Cortex of kidney (tissue), 1 donor: ENCODE measurements around the gene IGFN1.
"Not testable (repeated sequence)": the region's sequence is repeated elsewhere in the genome, so short reads cannot be mapped to it uniquely, and the experiment has no call there.

Experiments
- DNase-seq: peaks from one replicate; lab custom pipeline; 2025; lab: John Stamatoyannopoulos, UW

The IGFN1 gene

GRCh38 chr1:201190624-201191051 is at the start of gene IGFN1:
IGFN1 (plus strand) TSS chr1:201190824; CDS start chr1:201193294, 2,470 bp downstream.
- DNase-seq: no peak

- no peak for DNase-seq
These were observed 49.7 kb upstream of the IGFN1 start for GRCh38 chr1:201140941-201141260.

GRCh38 chr1:201141418-201141817 is 49.2 kb upstream of the IGFN1 start:
- no peak for DNase-seq

- no peak for DNase-seq
These were observed 48.4 kb upstream of the IGFN1 start for GRCh38 chr1:201142011-201142848.

DNA sequence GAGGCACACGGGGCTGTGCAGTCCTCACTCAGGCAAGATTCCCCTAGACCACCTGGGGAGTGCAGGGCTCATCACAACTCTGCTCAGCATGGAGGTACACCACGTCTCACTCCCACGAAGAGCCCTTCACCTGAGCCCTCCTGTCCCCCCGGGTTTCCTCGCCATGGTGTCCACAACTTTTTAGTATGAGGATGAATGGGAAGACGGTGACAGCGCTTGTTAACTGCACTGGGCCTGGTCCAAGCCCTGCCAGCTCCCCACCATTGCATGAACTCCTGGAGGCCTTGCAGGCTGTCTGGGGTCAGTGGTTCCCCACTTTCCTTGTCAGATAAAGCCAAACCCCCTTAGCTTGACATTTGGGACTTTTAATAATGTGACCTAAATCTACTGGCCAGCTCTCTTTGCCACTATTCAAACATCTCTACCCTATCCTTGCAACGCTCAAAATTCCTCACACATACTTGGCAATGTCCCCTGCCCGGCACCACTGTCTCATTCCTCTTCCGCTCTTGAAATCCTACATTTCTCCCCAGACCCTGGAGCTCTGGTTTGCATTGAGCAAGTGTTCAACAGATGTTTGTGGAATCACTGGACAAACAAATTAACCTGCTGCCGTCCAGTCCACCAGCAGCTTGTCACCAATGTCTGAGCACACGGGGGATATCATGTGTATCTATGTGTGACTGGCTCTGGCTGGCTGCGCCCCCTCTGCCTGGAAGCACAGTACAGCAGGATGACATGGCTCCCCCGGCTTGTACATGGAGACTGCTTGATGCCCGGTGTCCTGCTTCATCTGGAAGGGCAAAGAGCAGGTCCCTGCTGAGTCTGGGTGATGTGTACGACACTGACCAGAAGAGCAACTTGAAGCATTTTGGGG is 47.5 kb upstream of the IGFN1 start:
- no peak for DNase-seq

GRCh38 chr1:201143726-201144635 is 46.6 kb upstream of the IGFN1 start:
- no peak for DNase-seq

- DNase-seq: no peak
These were observed 45.9 kb upstream of the IGFN1 start for GRCh38 chr1:201144701-201145100.

- DNase-seq: no peak
These were observed 45.5 kb upstream of the IGFN1 start for GRCh38 chr1:201145132-201145531.

GRCh38 chr1:201145816-201146215 is 44.8 kb upstream of the IGFN1 start:
- DNase-seq: no peak

GRCh38 chr1:201146626-201147390 is 43.8 kb upstream of the IGFN1 start:
- DNase-seq: no peak

DNA sequence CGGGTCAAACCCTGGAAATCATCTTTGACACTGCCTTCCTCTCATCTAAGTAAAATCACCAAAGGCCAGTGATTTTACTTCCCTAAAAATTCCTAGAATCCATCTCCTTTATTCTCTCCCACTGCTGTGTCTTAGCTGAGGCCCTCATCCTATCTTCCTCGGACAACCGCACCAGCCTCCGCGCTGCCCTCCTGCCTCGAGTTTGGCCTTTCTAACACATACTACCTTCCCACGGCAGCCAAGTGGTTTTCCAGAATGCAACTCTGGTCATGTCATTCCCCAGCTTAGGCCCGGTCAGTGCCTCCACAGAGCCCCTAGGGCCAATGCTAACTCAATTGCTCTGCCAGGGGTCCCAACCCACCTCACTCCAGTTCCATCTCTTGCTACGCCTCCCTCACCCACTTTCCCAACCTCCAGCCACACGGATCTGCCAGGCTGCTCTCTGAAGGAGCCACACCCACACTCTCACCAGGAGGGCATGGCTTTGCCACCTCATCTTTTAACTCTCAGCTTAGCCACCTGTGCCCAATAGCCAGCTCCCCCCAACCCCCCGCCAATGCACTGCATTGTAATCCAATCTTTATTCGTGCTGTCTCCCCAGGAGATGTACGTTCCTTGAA is 43.1 kb upstream of the IGFN1 start:
- DNase-seq: no peak

- no peak for DNase-seq
These were observed 41.2 kb upstream of the IGFN1 start for GRCh38 chr1:201149400-201149799.

- DNase-seq: no peak
These were observed 36.9 kb upstream of the IGFN1 start for GRCh38 chr1:201153474-201154388.

- peak; percentile 16 for DNase-seq
These were observed 36.0 kb upstream of the IGFN1 start, which contains the start of gene TMEM9 for GRCh38 chr1:201154389-201155165. TMEM9 (minus strand) TSS chr1:201154474; CDS start chr1:201153923, 551 bp downstream.

DNA sequence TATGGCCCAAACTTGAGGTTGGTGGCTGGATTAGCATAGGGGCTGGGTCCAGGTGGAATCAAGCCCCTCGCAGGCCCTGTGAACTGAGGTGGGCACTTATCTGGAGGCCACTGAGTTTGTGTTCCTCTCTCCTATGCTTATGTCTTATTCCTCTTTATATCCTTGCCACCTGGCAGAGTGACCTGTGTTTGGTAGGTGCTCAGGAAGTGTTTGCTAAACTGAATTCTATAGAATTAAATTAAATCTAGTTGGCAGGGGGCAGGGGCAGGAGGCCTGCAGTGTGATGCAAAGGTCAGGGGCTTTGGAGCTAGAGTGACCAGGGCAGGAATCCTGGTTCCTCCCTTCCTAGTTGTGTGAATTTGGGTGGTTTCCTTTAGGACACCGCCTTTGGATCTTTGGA is 35.3 kb upstream of the IGFN1 start:
- no peak for DNase-seq

- no peak for DNase-seq
These were observed 34.3 kb upstream of the IGFN1 start for GRCh38 chr1:201156346-201156745.

DNA sequence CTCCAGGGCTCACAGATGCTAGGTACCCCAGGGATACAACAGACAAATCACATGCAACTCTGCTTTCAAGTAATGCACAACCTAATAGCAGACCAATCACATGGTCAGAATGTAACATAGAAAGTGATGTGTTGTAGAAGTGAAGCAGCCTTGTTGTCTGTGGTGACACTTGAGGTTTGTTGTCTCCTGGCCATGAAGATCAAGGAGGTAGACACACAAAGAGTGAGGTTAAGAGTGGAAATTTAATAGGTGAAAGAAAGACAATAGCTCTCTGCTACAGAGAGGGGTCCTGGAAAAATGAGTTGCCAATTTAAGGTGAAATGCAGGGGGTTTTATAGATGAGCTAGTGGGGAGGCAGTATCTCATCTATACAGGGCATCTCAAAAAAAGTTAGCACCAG is 33.8 kb upstream of the IGFN1 start:
- DNase-seq: no peak

GRCh38 chr1:201157949-201158348 is 32.7 kb upstream of the IGFN1 start:
- DNase-seq: no peak

GRCh38 chr1:201163036-201163435 is 27.6 kb upstream of the IGFN1 start:
- not testable (repeated sequence) for DNase-seq
